ENCODE data around the gene STARD10.

The STARD10 gene

GRCh38 chr11:72825661-72826060, 31.8 kb upstream of the STARD10 start:
- no peak for TF ChIP-seq CTCF (IDR thresholded peaks at IDR 0.05; ENCODE audit: low read depth, low read length)
- H3K4me3 ChIP-seq (ENCODE audit: low read depth, low read length): no peak overlapping the region

- H3K4me3 ChIP-seq (ENCODE audit: low read depth, low read length): no peak overlapping the region
- no peak for TF ChIP-seq CTCF (IDR thresholded peaks at IDR 0.05; ENCODE audit: low read depth, low read length)
Observed at GRCh38 chr11:72824811-72825505, 31.1 kb upstream of the STARD10 start.

- H3K4me3 ChIP-seq (ENCODE audit: low read depth, low read length): no peak overlapping the region
- TF ChIP-seq CTCF (IDR thresholded peaks at IDR 0.05; ENCODE audit: low read depth, low read length): no peak
Observed at GRCh38 chr11:72824020-72824419, 30.2 kb upstream of the STARD10 start.

GRCh38 chr11:72823105-72823804, 29.4 kb upstream of the STARD10 start:
- no peak for TF ChIP-seq CTCF (IDR thresholded peaks at IDR 0.05; ENCODE audit: low read depth, low read length)
- no peak overlapping the region for H3K4me3 ChIP-seq (ENCODE audit: low read depth, low read length)

- TF ChIP-seq CTCF (IDR thresholded peaks at IDR 0.05; ENCODE audit: low read depth, low read length): no peak
- H3K4me3 ChIP-seq (ENCODE audit: low read depth, low read length): peak overlapping the region; percentile 47
Observed at GRCh38 chr11:72821920-72822799, 28.3 kb upstream of the STARD10 start.

GRCh38 chr11:72821221-72821919, 27.5 kb upstream of the STARD10 start:
- peak overlapping the region; percentile 47 for H3K4me3 ChIP-seq (ENCODE audit: low read depth, low read length)
- TF ChIP-seq CTCF (IDR thresholded peaks at IDR 0.05; ENCODE audit: low read depth, low read length): no peak

Measured in WI38 (cell line).